ENCODE data around the gene GPR183.

- no peak for TF ChIP-seq CTCF (IDR thresholded peaks at IDR 0.05)
- no peak for TF ChIP-seq POLR2A (IDR thresholded peaks at IDR 0.05)
Measured at GRCh38 chr13:99254830-99255229, 52.4 kb downstream of the GPR183 start.
